Activated B cell treated with CpG ODN at 0.5 μM for 24 hours (primary cell): ENCODE measurements around the gene BGLAP. TPM values are rescaled to one million over a fixed set of nuclear protein-coding genes. Genes with fewer than 3 reads are reported as not detected.

Source experiments
- ATAC-seq: fragments of 200-7000 bp; cut with Tn5 transposase; one replicate; pipeline ENCODE4 v1.10.0; 2021; ENCODE audit warnings: low read depth, mild to moderate bottlenecking, moderate library complexity
- CTCF ChIA-PET: fragments of 350-600 bp; sonication (Branson Sonifier 250); formaldehyde crosslinking; loops from one replicate; lab custom pipeline; 2021; ENCODE audit warnings: antibody characterized with exemption; lab: Charles Lee
- POLR2A ChIA-PET: fragments of 350-600 bp; sonication (Branson Sonifier 250); formaldehyde crosslinking; loops from one replicate; lab custom pipeline; 2021; ENCODE audit warnings: antibody characterized with exemption; lab: Charles Lee
- DNase-seq: peaks from one replicate; pipeline ENCODE4 v3.0.0; 2022
- H3K27ac Mint-ChIP-seq: one replicate; pipeline ENCODE4 v1.8.0; 2020; ENCODE audit warnings: mixed read lengths
- H3K27me3 Mint-ChIP-seq: one replicate; pipeline ENCODE4 v1.8.0; 2021; ENCODE audit warnings: mixed read lengths
- H3K36me3 Mint-ChIP-seq: one replicate; pipeline ENCODE4 v1.8.0; 2021; ENCODE audit warnings: low read depth, mixed read lengths
- H3K4me1 Mint-ChIP-seq: one replicate; pipeline ENCODE4 v1.8.0; 2021; ENCODE audit warnings: mixed read lengths
- H3K4me3 Mint-ChIP-seq: one replicate; pipeline ENCODE4 v1.8.0; 2020; ENCODE audit warnings: mild to moderate bottlenecking, mixed read lengths
- H3K9me3 Mint-ChIP-seq: one replicate; pipeline ENCODE4 v1.8.0; 2020; ENCODE audit warnings: mixed read lengths
- CTCF ChIP-seq: fragments of 200-600 bp; IDR thresholded peaks from one replicate; pipeline ENCODE4 v1.8.0; 2022; ENCODE audit warnings: antibody characterized with exemption, mild to moderate bottlenecking
- intact Hi-C: fragments of 100-400 bp; cut with micrococcal nuclease; formaldehyde crosslinking; loops from one replicate; pipeline ENCODE4 v1.15.1; 2024
- total RNA-seq: library from RNA; stranded (reverse); gene quantifications from 2 replicates; pipeline ENCODE4 v1.2.3, GENCODE V29; 2022

Gene BGLAP
- total RNA-seq, 1 donor from 2014 or later: 3.3 TPM

DNA sequence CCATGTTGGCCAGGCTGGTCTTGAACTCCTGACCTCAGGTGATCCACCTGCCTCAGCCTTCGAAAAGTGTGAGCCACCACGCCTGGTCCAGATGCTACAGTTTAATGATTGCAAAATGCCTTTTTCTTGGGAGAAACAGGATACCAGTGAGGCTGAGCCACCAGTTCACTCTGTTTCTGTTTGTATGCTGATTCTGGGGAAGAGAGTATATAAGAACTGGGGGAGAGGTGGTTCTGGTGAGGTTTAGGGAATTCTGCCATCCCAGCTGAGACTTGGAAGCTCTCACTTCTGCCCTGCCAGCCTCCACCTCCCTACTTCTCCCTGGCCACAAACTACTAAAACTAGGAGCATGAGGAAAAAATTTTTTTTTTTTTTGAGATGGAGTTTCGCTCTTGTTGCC, 37.3 kb upstream of the BGLAP start:
- CTCF ChIA-PET: interaction anchor here (1.2 kb wide), 1 partner anchor 21 kb away, joined by 3 read pairs; no protein-coding TSS in a partner anchor
- Mint-ChIP-seq H3K27ac (no peak overlapping the region), H3K27me3 (no peaks in the 10 kb centered on the region), H3K9me3 (no peaks in the 10 kb centered on the region), H3K4me1 (peaks cover 9% of the 10 kb centered on the region), H3K4me3 (no peak overlapping the region), H3K36me3 (peaks cover 43% of the 10 kb centered on the region)
- no peak for TF ChIP-seq CTCF
- ATAC-seq (no peak), DNase-seq (no peak)
- intact Hi-C loops: no loop called here
- POLR2A ChIA-PET: interaction anchor here (1.5 kb wide), 1 partner anchor 11 kb away, joined by 7 read pairs; the partner anchor contains the start of gene SLC25A44

DNA sequence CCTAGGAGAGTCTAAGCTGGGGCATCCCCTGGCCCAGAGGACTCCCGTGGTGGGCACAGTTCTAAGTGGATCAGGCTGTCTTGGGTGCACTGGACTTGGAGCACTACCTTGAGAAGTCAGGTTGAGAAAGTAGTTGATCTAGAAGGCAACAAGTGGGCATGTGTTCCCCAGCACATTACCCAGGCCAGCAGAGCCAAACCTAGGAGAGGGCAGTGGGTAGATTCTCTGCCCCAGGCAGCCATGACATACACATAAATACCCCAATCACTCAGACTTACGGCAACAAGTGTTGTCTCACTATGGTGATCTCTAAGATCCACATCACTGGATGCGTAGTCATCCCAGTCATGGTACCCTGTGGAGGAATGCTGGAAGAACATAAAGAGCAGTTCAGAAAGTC, 30.7 kb upstream of the BGLAP start:
- intact Hi-C loops: loop anchor here (5.0 kb wide), 2 partner anchors 71 to 114 kb away; partner anchors contain the start of genes SMG5 and TMEM79
- Mint-ChIP-seq H3K27ac (no peak overlapping the region), H3K4me3 (peak overlapping the region; percentile 11), H3K4me1 (peaks cover 24% of the 10 kb centered on the region), H3K36me3 (peaks cover 55% of the 10 kb centered on the region), H3K9me3 (no peaks in the 10 kb centered on the region), H3K27me3 (no peaks in the 10 kb centered on the region)
- POLR2A ChIA-PET: interaction anchor here (0.6 kb wide), 1 partner anchor 64 kb away, joined by 4 read pairs; no protein-coding TSS in a partner anchor
- no peak for TF ChIP-seq CTCF
- CTCF ChIA-PET: interaction anchor here (3.1 kb wide), 1 partner anchor 14 kb away, joined by 26 read pairs; no protein-coding TSS in a partner anchor
- ATAC-seq (no peak), DNase-seq (no peak)

GRCh38 chr1:156212130-156212529, 29.9 kb upstream of the BGLAP start:
- Mint-ChIP-seq H3K27me3 (no peaks in the 10 kb centered on the region), H3K4me1 (peaks cover 24% of the 10 kb centered on the region), H3K36me3 (peaks cover 53% of the 10 kb centered on the region), H3K27ac (peak overlapping the region; percentile 98), H3K9me3 (no peaks in the 10 kb centered on the region), H3K4me3 (peak overlapping the region; percentile 96)
- intact Hi-C loops: loop anchor here (5.0 kb wide), 2 partner anchors 70 to 115 kb away; partner anchors contain the start of genes SMG5 and TMEM79
- CTCF ChIA-PET: interaction anchor here (1.0 to 3.1 kb wide), 4 partner anchors 12 to 66 kb away, joined by 3 to 26 read pairs (median 4); no protein-coding TSS in a partner anchor
- POLR2A ChIA-PET: interaction anchor here (0.6 to 2.6 kb wide), 20 partner anchors 9 to 353 kb away, joined by 3 to 71 read pairs (median 5); partner anchors contain the start of genes SEMA4A, SLC25A44, SMG5 and SYT11
- ATAC-seq (no peak), DNase-seq (no peak)
- TF ChIP-seq CTCF: no peak

DNA sequence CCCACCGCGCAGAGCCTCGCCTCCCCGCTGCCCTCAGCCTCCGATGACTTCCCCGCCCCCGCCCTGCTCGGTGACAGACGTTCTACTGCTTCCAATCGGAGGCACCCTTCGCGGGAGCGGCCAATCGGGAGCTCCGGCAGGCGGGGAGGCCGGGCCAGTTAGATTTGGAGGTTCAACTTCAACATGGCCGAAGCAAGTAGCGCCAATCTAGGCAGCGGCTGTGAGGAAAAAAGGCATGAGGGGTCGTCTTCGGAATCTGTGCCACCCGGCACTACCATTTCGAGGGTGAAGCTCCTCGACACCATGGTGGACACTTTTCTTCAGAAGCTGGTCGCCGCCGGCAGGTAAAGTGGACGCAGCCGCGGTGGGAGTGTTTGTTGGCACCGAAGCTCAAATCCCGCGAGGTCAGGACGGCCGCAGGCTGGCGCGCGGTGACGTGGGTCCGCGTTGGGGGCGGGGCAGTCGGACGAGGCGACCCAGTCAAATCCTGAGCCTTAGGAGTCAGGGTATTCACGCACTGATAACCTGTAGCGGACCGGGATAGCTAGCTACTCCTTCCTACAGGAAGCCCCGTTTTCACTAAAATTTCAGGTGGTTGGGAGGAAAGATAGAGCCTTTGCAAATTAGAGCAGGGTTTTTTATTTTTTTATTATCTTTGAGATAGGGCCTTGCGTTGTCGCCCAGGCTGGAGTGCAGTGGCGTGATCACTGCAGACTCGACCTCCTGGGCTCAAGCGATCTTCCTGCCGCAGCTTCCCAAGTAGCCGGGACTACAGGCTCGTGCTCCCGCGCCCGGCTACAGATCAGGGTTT, 28.9 kb upstream of the BGLAP start, which contains the start of gene PMF1:
Gene PMF1 (plus strand): TSS at position 175 of the 811 bp plus-strand sequence. CDS start 9 bp downstream, at position 184.
- DNase-seq: peak; percentile 92
- no peak for TF ChIP-seq CTCF
- peaks cover 51% of the 10 kb centered on the region for H3K36me3 Mint-ChIP-seq
- peak within 1 kb of the TSS; percentile 96 for H3K4me3 Mint-ChIP-seq
- CTCF ChIA-PET: interaction anchor here (0.7 to 3.1 kb wide), 6 partner anchors 11 to 67 kb away, joined by 3 to 26 read pairs (median 4); no protein-coding TSS in a partner anchor
- POLR2A ChIA-PET: interaction anchor here (0.5 to 2.6 kb wide), 34 partner anchors 10 to 573 kb away, joined by 3 to 71 read pairs (median 4); partner anchors contain the start of genes ARHGEF2, KHDC4, MEX3A and MRPL24
- H3K27ac Mint-ChIP-seq: peak within 1 kb of the TSS; percentile 98
- H3K27me3 Mint-ChIP-seq: no peaks in the 10 kb centered on the region
- peaks cover 28% of the 10 kb centered on the region for H3K4me1 Mint-ChIP-seq
- ATAC-seq: peak; percentile 97
- H3K9me3 Mint-ChIP-seq: no peaks in the 10 kb centered on the region
- intact Hi-C loops: loop anchor here (1.0 to 5.0 kb wide), 4 partner anchors 19 to 116 kb away; partner anchors contain the start of genes SLC25A44, SMG5 and TMEM79
